Ramos (cell line): ENCODE data around the gene EPS8.

ENCODE experiments used
- in situ Hi-C: fragments of 300-500 bp; cut with MboI; formaldehyde crosslinking; loops from one replicate; pipeline ENCODE4 v1.14.3; 2022; ENCODE audit warnings: low sequenced_read_pairs; ENCODE audit not compliant: unreplicated experiment

Gene EPS8

GRCh38 chr12:15664491-15664890, 124.7 kb downstream of the EPS8 start:
- in situ Hi-C loops: no loop called here

- in situ Hi-C loops: no loop called here
Observed at GRCh38 chr12:15662983-15663659, 126.1 kb downstream of the EPS8 start.

GRCh38 chr12:15662303-15662980, 126.7 kb downstream of the EPS8 start:
- in situ Hi-C loops: no loop called here

GRCh38 chr12:15651371-15651770, 137.8 kb downstream of the EPS8 start:
- in situ Hi-C loops: no loop called here

- in situ Hi-C loops: no loop called here
Observed at GRCh38 chr12:15650399-15651128, 138.6 kb downstream of the EPS8 start.

GRCh38 chr12:15649347-15649746, 139.8 kb downstream of the EPS8 start:
- in situ Hi-C loops: no loop called here

GRCh38 chr12:15648558-15648957, 140.6 kb downstream of the EPS8 start:
- in situ Hi-C loops: no loop called here

GRCh38 chr12:15646581-15646980, 142.6 kb downstream of the EPS8 start:
- in situ Hi-C loops: no loop called here

- in situ Hi-C loops: no loop called here
Observed at GRCh38 chr12:15644700-15645099, 144.5 kb downstream of the EPS8 start.

- in situ Hi-C loops: no loop called here
Observed at GRCh38 chr12:15638231-15638630, 151.0 kb downstream of the EPS8 start.

- in situ Hi-C loops: no loop called here
Observed at GRCh38 chr12:15636060-15636890, 152.9 kb downstream of the EPS8 start.

GRCh38 chr12:15634010-15634683, 155.0 kb downstream of the EPS8 start:
- in situ Hi-C loops: no loop called here

GRCh38 chr12:15633201-15633600, 156.0 kb downstream of the EPS8 start:
- in situ Hi-C loops: no loop called here

- in situ Hi-C loops: no loop called here
Observed at GRCh38 chr12:15632708-15633107, 156.5 kb downstream of the EPS8 start.

GRCh38 chr12:15631007-15631715, 158.0 kb downstream of the EPS8 start:
- in situ Hi-C loops: no loop called here

GRCh38 chr12:15629761-15630160, 159.4 kb downstream of the EPS8 start:
- in situ Hi-C loops: no loop called here

GRCh38 chr12:15629108-15629507, 160.1 kb downstream of the EPS8 start:
- in situ Hi-C loops: no loop called here

- in situ Hi-C loops: no loop called here
Observed at GRCh38 chr12:15627995-15628945, 160.9 kb downstream of the EPS8 start.
